K562 (cell line): ENCODE results near the gene ARHGEF33. TPM values are rescaled to one million over a fixed set of nuclear protein-coding genes. Genes with fewer than 3 reads are reported as not detected.

Experiments used
- ATAC-seq: fragments of 200-7000 bp; cut with Tn5 transposase; 3 replicates; pipeline ENCODE4 v1.9.1; 2020; ENCODE audit warnings: moderate library complexity
- BruUV-seq: library from RNA; stranded (reverse); fragments of 400-500 nt; replicated peaks from 2 replicates; lab custom pipeline; 2021; lab: Mats Ljungman, UMichigan
- CTCF ChIA-PET: fragments of 300-600 bp; formaldehyde crosslinking; extraction: SDS; loops from one replicate; lab custom pipeline; 2021; ENCODE audit warnings: low intra/inter-chr PET ratio; lab: Yijun Ruan, JAX
- POLR2A ChIA-PET: fragments of 300-600, 350-650 bp; sonication (Branson Sonifier 250); formaldehyde crosslinking; extraction: SDS; loops from one replicate; lab custom pipeline; 2021; ENCODE audit warnings: antibody characterized with exemption, inconsistent platforms; lab: Yijun Ruan, JAX
- DNase-seq, 4 experiments: peaks; one replicate each; pipeline versions ENCODE4 v3.0.0 to v3.0.0-alpha.2; 2011 to 2018; ENCODE audit warnings: low spot score in 3 of 4, mixed read lengths in 3 of 4; ENCODE audit errors: extremely low read depth in 1 of 4
- FAIRE-seq: peaks from 2 replicates; lab custom pipeline; 2011; peaks lifted over from hg19 to GRCh38; lab: Jason Lieb, UNC
- H2AFZ ChIP-seq: 2 replicates; pipeline ENCODE4 v1.6.0; 2011; ENCODE audit warnings: low read depth, low read length, control low read depth, inconsistent platforms
- H3K27ac ChIP-seq: fragments of 200-600 bp; 3 replicates; pipeline ENCODE4 v1.8.0; 2011; ENCODE audit warnings: low read depth, mild to moderate bottlenecking, control low read depth, inconsistent platforms, low read length, moderate library complexity, mixed read lengths; ENCODE audit errors: extremely low read depth
- H3K27me3 ChIP-seq, 2 experiments: fragments of 300-600 bp in 1 of 2; 2 replicates in 1 of 2; 3 replicates in 1 of 2; pipeline versions ENCODE4 v1.6.0 to v1.8.0; 2011; ENCODE audit warnings: inconsistent platforms in 2 of 2, low read length in 2 of 2, mild to moderate bottlenecking in 1 of 2, mixed read lengths in 1 of 2, moderate library complexity in 1 of 2; ENCODE audit not compliant: control insufficient read depth in 2 of 2, insufficient read depth in 2 of 2
- H3K36me3 ChIP-seq: fragments of 300-600 bp; 3 replicates; pipeline ENCODE4 v1.8.0; 2011; ENCODE audit warnings: mild to moderate bottlenecking, low read length, inconsistent platforms; ENCODE audit not compliant: control insufficient read depth, insufficient read depth
- H3K4me1 ChIP-seq, 2 experiments: fragments of 200-600 bp in 1 of 2; replicated peaks in 1 of 2; 2 replicates in 1 of 2; 3 replicates in 1 of 2; pipeline versions ENCODE4 v1.5.1 to v1.8.0; 2011; ENCODE audit warnings: inconsistent platforms in 2 of 2, low read length in 2 of 2, mild to moderate bottlenecking in 1 of 2, mixed read lengths in 1 of 2, moderate library complexity in 1 of 2; ENCODE audit not compliant: control insufficient read depth in 2 of 2, insufficient read depth in 2 of 2
- H3K4me2 ChIP-seq: 2 replicates; pipeline ENCODE4 v1.6.1; 2011; ENCODE audit warnings: low read length, control low read depth, inconsistent platforms, mixed read lengths; ENCODE audit not compliant: insufficient read depth
- H3K4me3 ChIP-seq: fragments of 200-600 bp; sonication (generic), shearing (Covaris generic); 2 replicates; pipeline ENCODE4 v1.5.1; 2016; ENCODE audit warnings: control low read depth, inconsistent platforms
- H3K79me2 ChIP-seq: fragments of 200-600 bp; 3 replicates; pipeline ENCODE4 v1.8.0; 2011; ENCODE audit warnings: low read length, inconsistent platforms; ENCODE audit not compliant: control insufficient read depth, insufficient read depth
- H3K9ac ChIP-seq, 2 experiments: 2 replicates each; pipeline versions ENCODE4 v1.6.0 to v1.6.1; 2011; ENCODE audit warnings: low read depth in 2 of 2, low read length in 2 of 2, control low read depth in 1 of 2, inconsistent platforms in 1 of 2, mild to moderate bottlenecking in 1 of 2, mixed read lengths in 1 of 2; ENCODE audit not compliant: insufficient read depth in 1 of 2
- H3K9me1 ChIP-seq: one replicate; pipeline ENCODE4 v1.6.0; 2011; ENCODE audit warnings: inconsistent platforms, mild to moderate bottlenecking, low read length, moderate library complexity; ENCODE audit not compliant: control insufficient read depth, insufficient read depth
- H3K9me3 ChIP-seq: replicated peaks from 2 replicates; pipeline ENCODE4 v1.5.1; 2011; ENCODE audit warnings: low read depth, low read length, inconsistent platforms; ENCODE audit not compliant: control insufficient read depth, insufficient read depth
- H4K20me1 ChIP-seq: replicated peaks from 2 replicates; pipeline ENCODE4 v1.6.1; 2011; ENCODE audit warnings: low read length, inconsistent platforms, mixed read lengths; ENCODE audit not compliant: control insufficient read depth, insufficient read depth
- BRCA1 ChIP-seq, 2 experiments: fragments of 450-650 bp in 1 of 2; sonication (generic) in 1 of 2; formaldehyde crosslinking in 1 of 2; IDR thresholded peaks; 2 replicates each; pipeline versions ENCODE4 v1.5.0 to v1.6.1; 2017 to 2020; ENCODE audit warnings: mild to moderate bottlenecking in 1 of 2, missing genetic modification reagents in 1 of 2
- CSDE1 ChIP-seq, 2 experiments: fragments of 450-650 bp; IDR thresholded peaks; 2 replicates each; pipeline ENCODE4 v1.6.1; 2016; ENCODE audit warnings: mild to moderate bottlenecking in 1 of 2
- FOS ChIP-seq: IDR thresholded peaks from 3 replicates; pipeline ENCODE4 v1.6.1; 2011; ENCODE audit not compliant: insufficient read length; ENCODE audit errors: extremely low read depth
- HDAC1 ChIP-seq, 2 experiments: fragments of 450-650 bp; IDR thresholded peaks; 2 replicates each; pipeline ENCODE4 v1.6.1; 2016 to 2017; ENCODE audit warnings: inconsistent platforms in 1 of 2, mild to moderate bottlenecking in 1 of 2, moderate library complexity in 1 of 2
- RBBP5 ChIP-seq: fragments of 200-600 bp; sonication (generic); IDR thresholded peaks from 2 replicates; pipeline ENCODE4 v1.6.1; 2012; ENCODE audit warnings: borderline replicate concordance, mild to moderate bottlenecking, low read length, control low read depth, inconsistent platforms; ENCODE audit not compliant: insufficient read depth, poor library complexity, severe bottlenecking
- ZNF212 ChIP-seq: fragments of 450-650 bp; formaldehyde crosslinking; IDR thresholded peaks from 2 replicates; pipeline ENCODE4 v1.4.0; 2020; ENCODE audit warnings: mild to moderate bottlenecking
- ZNF41 ChIP-seq: fragments of 250-450 bp; sonication (Bioruptor Pico); conservative IDR thresholded peaks from 2 replicates; pipeline ENCODE4 v1.4.0; 2020; ENCODE audit warnings: mild to moderate bottlenecking
- in situ Hi-C: fragments of 300-500 bp; cut with MboI; formaldehyde crosslinking; loops from 4 replicates; pipeline ENCODE4 v1.15.0; 2018; ENCODE audit warnings: inconsistent platforms, mixed read lengths
- intact Hi-C: fragments of 100-400 bp; cut with micrococcal nuclease; formaldehyde crosslinking; loops from 2 replicates; pipeline ENCODE4 v1.14.2; 2022
- polyA plus RNA-seq, 8 experiments: library from polyadenylated mRNA; depleted of rRNA in 4 of 8; stranded (reverse) in 5 of 8; unstranded in 3 of 8; fragments of >200 nt; fragmentation: Nextera tagmentation in 2 of 8; fragmentation: Illumina TruSeq in 1 of 8; extraction: Ambion mirVana in 2 of 8; extraction: Trizol in 1 of 8; gene quantifications; 2 replicates each; pipeline versions ENCODE4 v1.2.1 to v1.2.3, GENCODE V29; 2011 to 2014; ENCODE audit warnings: inconsistent platforms in 1 of 8, missing spikeins in 1 of 8
- total RNA-seq, 7 experiments: library from RNA; depleted of rRNA in 6 of 7; stranded (reverse); fragments of >200 nt in 6 of 7; fragmentation: Illumina TruSeq in 2 of 7; extraction: Trizol in 2 of 7; gene quantifications; 2 replicates each; pipeline versions ENCODE4 v1.2.1 to v1.2.3, GENCODE V29; 2011 to 2021; ENCODE audit warnings: low replicate concordance in 1 of 7
- TF ChIP-seq, protein P1 (sequence below), 2 experiments: fragments of 450-650 bp; IDR thresholded peaks; 2 replicates each; pipeline ENCODE4 v1.6.1; 2016; ENCODE audit warnings: mild to moderate bottlenecking in 2 of 2, borderline replicate concordance in 1 of 2, low read depth in 1 of 2, moderate library complexity in 1 of 2
- TF ChIP-seq, protein P2 (sequence below): fragments of 250-450 bp; sonication (Bioruptor Pico); IDR thresholded peaks from 2 replicates; pipeline ENCODE4 v1.8.0; 2021; ENCODE audit warnings: borderline replicate concordance, mild to moderate bottlenecking, moderate library complexity; ENCODE audit not compliant: poor library complexity, severe bottlenecking
- TF ChIP-seq, protein P3 (sequence below): sonication (generic); formaldehyde crosslinking; IDR thresholded peaks from 2 replicates; pipeline ENCODE4 v1.8.0; 2022; ENCODE audit warnings: mild to moderate bottlenecking, missing genetic modification reagents
- TF ChIP-seq, protein P4 (sequence below): fragments of 450-650 bp; IDR thresholded peaks from 2 replicates; pipeline ENCODE4 v1.6.1; 2016

ARHGEF33 gene
- total and polyA plus RNA-seq, 9 of the 15 experiments (the other 6 are each of a cell fraction or from before 2014, with no cell fraction given): 0.01 to 0.08 (median 0.03) TPM; not detected in 5

DNA sequence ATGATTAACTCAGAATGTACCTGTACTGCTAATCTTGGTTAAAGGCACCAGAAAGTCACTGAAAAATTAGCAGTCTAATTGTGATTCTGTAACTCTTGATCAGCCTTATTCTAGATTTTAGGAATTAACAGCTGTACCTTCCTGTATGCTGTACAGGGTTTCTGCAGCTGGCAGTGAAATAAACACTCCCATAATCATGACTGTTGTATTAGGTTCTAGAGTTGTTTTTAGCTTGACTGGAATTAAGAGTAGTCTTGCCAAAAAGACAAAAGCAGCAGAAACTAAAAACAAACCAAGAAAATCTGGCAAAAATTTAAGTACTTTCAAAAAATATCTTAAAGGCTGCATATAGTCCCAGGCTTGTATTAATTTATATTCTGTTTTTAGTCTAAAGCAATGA lies 127.7 kb downstream of the ARHGEF33 start:
- Histone ChIP-seq H3K27me3 (no peaks in the 10 kb centered on the region), H3K9me1 (no peaks in the 10 kb centered on the region), H4K20me1 (no peaks in the 10 kb centered on the region), H3K9ac (no peak overlapping the region), H3K36me3 (peaks cover 26% of the 10 kb centered on the region), H2AFZ (no peak overlapping the region), H3K9me3 (no peaks in the 10 kb centered on the region), H3K4me1 (no peaks in the 10 kb centered on the region), H3K4me3 (no peak overlapping the region), H3K27ac (no peak overlapping the region), H3K4me2 (no peak overlapping the region), H3K79me2 (no peaks in the 10 kb centered on the region)
- CTCF ChIA-PET: no interaction called here
- ATAC-seq: no peak
- POLR2A ChIA-PET: interaction anchor here (0.9 kb wide), 1 partner anchor 10 kb away, joined by 3 read pairs; no protein-coding TSS in a partner anchor
- FAIRE-seq: no peak
- no peak for DNase-seq
- intact Hi-C loops (no loop called here), in situ Hi-C loops (no loop called here)
- BruUV-seq: no TSS peak
- no peak for TF ChIP-seq RBBP5
- TF ChIP-seq FOS: no peak
- TF ChIP-seq HDAC1 (IDR thresholded peaks at IDR 0.05): no peak
- TF ChIP-seq, protein P1, sequence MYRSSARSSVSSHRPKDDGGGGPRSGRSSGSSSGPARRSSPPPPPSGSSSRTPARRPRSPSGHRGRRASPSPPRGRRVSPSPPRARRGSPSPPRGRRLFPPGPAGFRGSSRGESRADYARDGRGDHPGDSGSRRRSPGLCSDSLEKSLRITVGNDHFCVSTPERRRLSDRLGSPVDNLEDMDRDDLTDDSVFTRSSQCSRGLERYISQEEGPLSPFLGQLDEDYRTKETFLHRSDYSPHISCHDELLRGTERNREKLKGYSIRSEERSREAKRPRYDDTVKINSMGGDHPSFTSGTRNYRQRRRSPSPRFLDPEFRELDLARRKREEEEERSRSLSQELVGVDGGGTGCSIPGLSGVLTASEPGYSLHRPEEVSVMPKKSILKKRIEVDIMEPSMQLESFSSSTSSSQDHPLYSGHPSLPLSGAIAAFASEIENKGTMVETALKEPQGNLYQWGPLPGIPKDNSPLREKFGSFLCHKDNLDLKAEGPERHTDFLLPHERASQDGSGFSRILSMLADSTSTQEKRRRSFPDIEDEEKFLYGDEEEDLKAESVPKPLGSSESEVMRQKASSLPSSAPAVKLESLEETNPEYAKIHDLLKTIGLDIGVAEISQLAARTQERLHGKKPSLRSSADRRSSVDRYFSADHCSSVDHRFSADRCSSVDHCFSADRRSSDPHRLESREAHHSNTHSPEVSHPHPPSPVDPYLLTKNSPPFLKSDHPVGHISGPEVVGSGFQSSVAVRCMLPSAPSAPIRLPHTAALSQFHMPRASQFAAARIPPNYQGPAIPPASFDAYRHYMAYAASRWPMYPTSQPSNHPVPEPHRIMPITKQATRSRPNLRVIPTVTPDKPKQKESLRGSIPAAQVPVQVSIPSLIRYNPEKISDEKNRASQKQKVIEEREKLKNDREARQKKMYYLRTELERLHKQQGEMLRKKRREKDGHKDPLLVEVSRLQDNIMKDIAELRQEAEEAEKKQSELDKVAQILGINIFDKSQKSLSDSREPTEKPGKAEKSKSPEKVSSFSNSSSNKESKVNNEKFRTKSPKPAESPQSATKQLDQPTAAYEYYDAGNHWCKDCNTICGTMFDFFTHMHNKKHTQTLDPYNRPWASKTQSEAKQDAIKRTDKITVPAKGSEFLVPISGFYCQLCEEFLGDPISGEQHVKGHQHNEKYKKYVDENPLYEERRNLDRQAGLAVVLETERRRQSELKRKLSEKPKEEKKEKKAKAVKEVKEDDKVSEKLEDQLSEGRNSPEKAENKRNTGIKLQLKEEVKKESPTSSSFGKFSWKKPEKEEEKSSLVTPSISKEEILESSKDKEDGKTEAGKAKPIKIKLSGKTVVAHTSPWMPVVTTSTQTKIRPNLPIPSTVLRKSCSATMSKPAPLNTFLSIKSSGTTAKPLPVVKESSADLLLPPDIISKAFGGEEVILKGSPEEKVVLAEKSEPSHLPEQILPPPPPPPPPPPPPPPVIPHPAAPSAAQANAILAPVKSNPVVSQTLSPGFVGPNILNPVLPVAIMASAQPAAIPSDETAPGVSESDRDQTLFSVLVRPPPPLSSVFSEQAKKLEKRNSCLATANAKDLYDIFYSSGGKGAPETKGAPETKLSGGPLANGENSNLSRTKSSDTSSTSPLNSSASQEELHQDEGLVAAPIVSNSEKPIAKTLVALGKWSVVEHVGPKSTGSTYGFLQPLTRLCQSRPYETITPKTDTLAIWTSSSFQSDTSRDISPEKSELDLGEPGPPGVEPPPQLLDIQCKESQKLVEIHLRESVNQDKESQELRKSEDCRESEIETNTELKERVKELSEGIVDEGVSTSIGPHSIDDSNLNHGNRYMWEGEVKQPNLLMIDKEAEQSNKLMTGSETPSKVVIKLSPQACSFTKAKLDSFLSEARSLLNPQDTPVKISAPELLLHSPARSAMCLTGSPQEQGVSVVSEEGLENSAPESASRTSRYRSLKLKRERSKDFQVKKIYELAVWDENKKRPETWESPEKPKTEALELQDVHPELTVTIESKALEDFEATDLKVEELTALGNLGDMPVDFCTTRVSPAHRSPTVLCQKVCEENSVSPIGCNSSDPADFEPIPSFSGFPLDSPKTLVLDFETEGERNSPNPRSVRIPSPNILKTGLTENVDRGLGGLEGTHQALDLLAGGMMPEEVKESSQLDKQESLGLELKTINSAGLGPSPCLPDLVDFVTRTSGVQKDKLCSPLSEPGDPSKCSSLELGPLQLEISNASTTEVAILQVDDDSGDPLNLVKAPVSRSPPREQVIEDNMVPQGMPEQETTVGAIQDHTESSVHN (IDR thresholded peaks at IDR 0.05; ENCODE audit: borderline replicate concordance in 1 of 2, low read depth in 1 of 2): no peak
- TF ChIP-seq, protein P2, sequence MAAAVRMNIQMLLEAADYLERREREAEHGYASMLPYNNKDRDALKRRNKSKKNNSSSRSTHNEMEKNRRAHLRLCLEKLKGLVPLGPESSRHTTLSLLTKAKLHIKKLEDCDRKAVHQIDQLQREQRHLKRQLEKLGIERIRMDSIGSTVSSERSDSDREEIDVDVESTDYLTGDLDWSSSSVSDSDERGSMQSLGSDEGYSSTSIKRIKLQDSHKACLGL (CRISPR knock-in tag): no peak
- TF ChIP-seq CSDE1 (IDR thresholded peaks at IDR 0.05): no peak
- no peak for TF ChIP-seq ZNF212 (CRISPR knock-in tag)
- no peak for TF ChIP-seq BRCA1 (IDR thresholded peaks at IDR 0.05)
- no peak for TF ChIP-seq BRCA1 (CRISPR knock-in tag; IDR thresholded peaks at IDR 0.05)
- TF ChIP-seq, protein P3, sequence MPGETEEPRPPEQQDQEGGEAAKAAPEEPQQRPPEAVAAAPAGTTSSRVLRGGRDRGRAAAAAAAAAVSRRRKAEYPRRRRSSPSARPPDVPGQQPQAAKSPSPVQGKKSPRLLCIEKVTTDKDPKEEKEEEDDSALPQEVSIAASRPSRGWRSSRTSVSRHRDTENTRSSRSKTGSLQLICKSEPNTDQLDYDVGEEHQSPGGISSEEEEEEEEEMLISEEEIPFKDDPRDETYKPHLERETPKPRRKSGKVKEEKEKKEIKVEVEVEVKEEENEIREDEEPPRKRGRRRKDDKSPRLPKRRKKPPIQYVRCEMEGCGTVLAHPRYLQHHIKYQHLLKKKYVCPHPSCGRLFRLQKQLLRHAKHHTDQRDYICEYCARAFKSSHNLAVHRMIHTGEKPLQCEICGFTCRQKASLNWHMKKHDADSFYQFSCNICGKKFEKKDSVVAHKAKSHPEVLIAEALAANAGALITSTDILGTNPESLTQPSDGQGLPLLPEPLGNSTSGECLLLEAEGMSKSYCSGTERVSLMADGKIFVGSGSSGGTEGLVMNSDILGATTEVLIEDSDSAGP (CRISPR knock-in tag): no peak
- TF ChIP-seq, protein P4, sequence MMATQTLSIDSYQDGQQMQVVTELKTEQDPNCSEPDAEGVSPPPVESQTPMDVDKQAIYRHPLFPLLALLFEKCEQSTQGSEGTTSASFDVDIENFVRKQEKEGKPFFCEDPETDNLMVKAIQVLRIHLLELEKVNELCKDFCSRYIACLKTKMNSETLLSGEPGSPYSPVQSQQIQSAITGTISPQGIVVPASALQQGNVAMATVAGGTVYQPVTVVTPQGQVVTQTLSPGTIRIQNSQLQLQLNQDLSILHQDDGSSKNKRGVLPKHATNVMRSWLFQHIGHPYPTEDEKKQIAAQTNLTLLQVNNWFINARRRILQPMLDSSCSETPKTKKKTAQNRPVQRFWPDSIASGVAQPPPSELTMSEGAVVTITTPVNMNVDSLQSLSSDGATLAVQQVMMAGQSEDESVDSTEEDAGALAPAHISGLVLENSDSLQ: no peak
- no peak for TF ChIP-seq ZNF41
